Measurements from ENCODE around the gene EFCAB13. TPM values are rescaled to one million over a fixed set of nuclear protein-coding genes. Genes with fewer than 3 reads are reported as not detected.

EFCAB13 gene
- total RNA-seq, 1 experiment from 2014 or later, result 1.6 TPM

- peak overlapping the region in 1 of 3 experiments; percentile 5; a peak in 2 of 7 replicates for H3K27ac Mint-ChIP-seq
- no peak overlapping the region for H3K4me2 ChIP-seq (ENCODE audit: insufficient read depth, insufficient read length, low read length)
Measured at GRCh38 chr17:47288531-47289116, 35.1 kb upstream of the EFCAB13 start.

More at GRCh38 chr17:47288531-47289116, 35.1 kb upstream of the EFCAB13 start:
- no peaks in the 10 kb centered on the region for H4K20me1 ChIP-seq (ENCODE audit: control insufficient read depth, insufficient read depth, insufficient read length)
- no peak overlapping the region for H4K5ac ChIP-seq (ENCODE audit: insufficient read length, low read depth, low read length)
- H3K79me2 ChIP-seq (ENCODE audit: insufficient read depth, low read length), result no peaks in the 10 kb centered on the region
- no peak for DNase-seq
- Mint-ChIP-seq H3K27me3 (ENCODE audit: low read depth) (peaks cover 6% of the 10 kb centered on the region; the same call in 1 of the 2 replicates), H3K36me3 (ENCODE audit: insufficient read depth in 1 of 3, low read depth in 3 of 3) (no peaks in the 10 kb centered on the region; a peak in 1 of 7 replicates), H3K4me1 (peaks cover 10 to 13% of the 10 kb centered on the region in 2 experiments), H3K9me3 (no peaks in the 10 kb centered on the region), H3K4me3 (no peak overlapping the region)
- H3K79me1 ChIP-seq (ENCODE audit: insufficient read depth, low read depth, low read length, poor library complexity, severe bottlenecking), result no peaks in the 10 kb centered on the region
- no peak overlapping the region for H3K18ac ChIP-seq (ENCODE audit: insufficient read length, low read depth, low read length)
- H4K91ac ChIP-seq (ENCODE audit: insufficient read length, low read depth, low read length), result no peak overlapping the region
- H3K27ac ChIP-seq (ENCODE audit: insufficient read length, low read depth, low read length), result no peak overlapping the region
- no peak overlapping the region for H2BK12ac ChIP-seq (ENCODE audit: insufficient read length, low read depth, low read length)
- no peak overlapping the region for H2BK5ac ChIP-seq (ENCODE audit: insufficient read length, low read length)
- H3K9me3 ChIP-seq (ENCODE audit: control insufficient read depth, low read depth, low read length), result no peaks in the 10 kb centered on the region
- no peak overlapping the region for H3K14ac ChIP-seq (ENCODE audit: insufficient read depth, low read length)
- H3K27me3 ChIP-seq (ENCODE audit: insufficient read depth, low read length), result no peaks in the 10 kb centered on the region
- no peak overlapping the region for H3T11ph ChIP-seq (ENCODE audit: low read length)
- no peak for TF ChIP-seq CTCF (conservative IDR thresholded peaks at IDR 0.05)
- H3K4me1 ChIP-seq (ENCODE audit: insufficient read depth, low read length), result no peaks in the 10 kb centered on the region
- no peak overlapping the region for H4K8ac ChIP-seq (replicated peaks; ENCODE audit: insufficient read length, low read depth, low read length)
- no peak overlapping the region for H2BK120ac ChIP-seq (ENCODE audit: low read depth, low read length, poor library complexity, severe bottlenecking)
- H2AK5ac ChIP-seq (ENCODE audit: insufficient read length, low read length), result no peak overlapping the region
- H3K23me2 ChIP-seq (ENCODE audit: insufficient read length, low read depth, low read length, poor library complexity, severe bottlenecking), result no peaks in the 10 kb centered on the region
- no CpG with 5 or more reads among the region's 6 CpGs for WGBS (ENCODE audit: extremely low coverage, insufficient read length, low lambda C conversion rate)
- no peak overlapping the region for H3K9ac ChIP-seq (ENCODE audit: extremely low read depth, insufficient read length, low read length)
- H2BK15ac ChIP-seq (ENCODE audit: low read depth, low read length), result no peak overlapping the region
- no peak overlapping the region for H3K56ac ChIP-seq (ENCODE audit: insufficient read length, low read depth, low read length)
- no peak overlapping the region for H3K4ac ChIP-seq (ENCODE audit: low read depth, low read length)
- H3K23ac ChIP-seq (ENCODE audit: insufficient read length, low read depth, low read length), result no peak overlapping the region
- H2AFZ ChIP-seq (ENCODE audit: low read length), result no peak overlapping the region
- no peak overlapping the region for H2BK20ac ChIP-seq (ENCODE audit: low read depth, low read length, poor library complexity, severe bottlenecking)

Measured in H9 (cell line).